ENCODE results near the gene MME. TPM values are rescaled to one million over a fixed set of nuclear protein-coding genes. Genes with fewer than 3 reads are reported as not detected.

The MME gene
- total and polyA plus RNA-seq, 4 experiments from 2014 or later: 0.26 to 2.1 TPM; not detected in 2

GRCh38 chr3:155179437-155179827 is 99.3 kb downstream of the MME start:
- Histone ChIP-seq H3K36me3 (ENCODE audit: insufficient read depth, low read length) (no peaks in the 10 kb centered on the region), H3K9me3 (ENCODE audit: control insufficient read depth in 1 of 2, low read length in 2 of 2) (no peaks in the 10 kb centered on the region), H3K4me1 (ENCODE audit: insufficient read depth, low read length) (no peaks in the 10 kb centered on the region), H3K4me3 (ENCODE audit: low read length in 2 of 2) (no peak overlapping the region), H3K27ac (ENCODE audit: low read depth, low read length) (no peak overlapping the region), H3K27me3 (ENCODE audit: insufficient read depth, low read length) (no peaks in the 10 kb centered on the region)
- POLR2A ChIA-PET (ENCODE audit: partially characterized antibody): no interaction called here
- CTCF ChIA-PET (ENCODE audit: partially characterized antibody): no interaction called here
- intact Hi-C loops (cut with micrococcal nuclease): no loop called here
- Mint-ChIP-seq H3K4me1 (no peaks in the 10 kb centered on the region), H3K27ac (no peak overlapping the region), H3K27me3 (no peaks in the 10 kb centered on the region), H3K36me3 (no peaks in the 10 kb centered on the region), H3K4me3 (no peak overlapping the region), H3K9me3 (peaks cover 0 to 2% (median 0%) of the 10 kb centered on the region in 8 donors)
- no peak for DNase-seq

GRCh38 chr3:155179966-155180757 is 100.0 kb downstream of the MME start:
- no peak for DNase-seq
- H3K9me3 Mint-ChIP-seq: peaks cover 0 to 2% (median 0%) of the 10 kb centered on the region in 8 donors
- no peak overlapping the region for H3K27ac Mint-ChIP-seq
- no peaks in the 10 kb centered on the region for H3K27me3 ChIP-seq (ENCODE audit: insufficient read depth, low read length)
- H3K4me3 Mint-ChIP-seq: no peak overlapping the region
- H3K9me3 ChIP-seq (ENCODE audit: control insufficient read depth in 1 of 2, low read length in 2 of 2): no peaks in the 10 kb centered on the region
- intact Hi-C loops (cut with micrococcal nuclease): no loop called here
- no peak overlapping the region for H3K4me3 ChIP-seq (ENCODE audit: low read length in 2 of 2)
- H3K27ac ChIP-seq (ENCODE audit: low read depth, low read length): no peak overlapping the region
- H3K36me3 Mint-ChIP-seq: no peaks in the 10 kb centered on the region
- no peaks in the 10 kb centered on the region for H3K4me1 ChIP-seq (ENCODE audit: insufficient read depth, low read length)
- H3K36me3 ChIP-seq (ENCODE audit: insufficient read depth, low read length): no peaks in the 10 kb centered on the region
- ChIA-PET POLR2A (ENCODE audit: partially characterized antibody) (no interaction called here), CTCF (ENCODE audit: partially characterized antibody) (no interaction called here)
- no peaks in the 10 kb centered on the region for H3K4me1 Mint-ChIP-seq
- H3K27me3 Mint-ChIP-seq: no peaks in the 10 kb centered on the region

- H3K27ac Mint-ChIP-seq: no peak overlapping the region
- CTCF ChIA-PET (ENCODE audit: partially characterized antibody): no interaction called here
- POLR2A ChIA-PET (ENCODE audit: partially characterized antibody): interaction anchor here (1.4 kb wide), 1 partner anchor 8 kb away, joined by 3 read pairs; no protein-coding TSS in a partner anchor
- Histone ChIP-seq H3K9me3 (ENCODE audit: control insufficient read depth in 1 of 2, low read length in 2 of 2) (no peaks in the 10 kb centered on the region), H3K4me3 (ENCODE audit: low read length in 2 of 2) (no peak overlapping the region), H3K4me1 (ENCODE audit: insufficient read depth, low read length) (no peaks in the 10 kb centered on the region), H3K27ac (ENCODE audit: low read depth, low read length) (no peak overlapping the region), H3K36me3 (ENCODE audit: insufficient read depth, low read length) (no peaks in the 10 kb centered on the region), H3K27me3 (ENCODE audit: insufficient read depth, low read length) (no peaks in the 10 kb centered on the region)
- H3K9me3 Mint-ChIP-seq: peaks cover 0 to 2% (median 0%) of the 10 kb centered on the region in 8 donors
- H3K36me3 Mint-ChIP-seq: no peaks in the 10 kb centered on the region
- no peaks in the 10 kb centered on the region for H3K4me1 Mint-ChIP-seq
- intact Hi-C loops (cut with micrococcal nuclease): no loop called here
- no peak overlapping the region for H3K4me3 Mint-ChIP-seq
- no peaks in the 10 kb centered on the region for H3K27me3 Mint-ChIP-seq
- no peak for DNase-seq
Measured at GRCh38 chr3:155182467-155182866, 102.3 kb downstream of the MME start.

DNA sequence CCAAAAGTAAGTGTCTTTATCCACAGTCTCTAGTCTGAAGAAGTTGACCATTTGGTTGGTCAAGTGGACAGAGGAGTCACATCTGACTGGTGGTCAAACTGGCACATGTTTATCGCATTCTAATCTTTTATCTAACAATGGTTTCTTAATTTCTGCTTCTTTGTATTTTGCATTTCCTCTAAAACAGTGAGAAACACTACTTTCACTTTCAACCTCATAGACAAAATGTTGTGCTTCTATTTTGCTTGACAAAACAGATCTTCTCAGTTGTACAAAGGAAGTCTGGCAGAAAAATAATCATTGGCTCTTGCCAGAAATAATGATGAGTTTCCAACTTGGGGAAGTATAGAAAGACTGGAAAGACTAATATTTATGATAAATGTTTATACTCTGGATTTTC is 103.9 kb downstream of the MME start:
- H3K4me3 Mint-ChIP-seq: peak overlapping the region in 2 of 8 donors; percentile 2 to 39
- no peak overlapping the region for H3K27ac Mint-ChIP-seq
- POLR2A ChIA-PET (ENCODE audit: partially characterized antibody): interaction anchor here (1.4 kb wide), 1 partner anchor 9 kb away, joined by 3 read pairs; no protein-coding TSS in a partner anchor

GRCh38 chr3:155185631-155186071 is 105.5 kb downstream of the MME start:
- Mint-ChIP-seq H3K4me1 (no peaks in the 10 kb centered on the region), H3K27ac (no peak overlapping the region), H3K36me3 (no peaks in the 10 kb centered on the region), H3K4me3 (no peak overlapping the region), H3K9me3 (no peaks in the 10 kb centered on the region), H3K27me3 (no peaks in the 10 kb centered on the region)
- Histone ChIP-seq H3K27me3 (ENCODE audit: insufficient read depth, low read length) (no peaks in the 10 kb centered on the region), H3K4me3 (ENCODE audit: low read length in 2 of 2) (no peak overlapping the region), H3K36me3 (ENCODE audit: insufficient read depth, low read length) (no peaks in the 10 kb centered on the region), H3K27ac (ENCODE audit: low read depth, low read length) (no peak overlapping the region), H3K4me1 (ENCODE audit: insufficient read depth, low read length) (no peaks in the 10 kb centered on the region), H3K9me3 (ENCODE audit: control insufficient read depth in 1 of 2, low read length in 2 of 2) (no peaks in the 10 kb centered on the region)
- intact Hi-C loops (cut with micrococcal nuclease): no loop called here
- POLR2A ChIA-PET (ENCODE audit: partially characterized antibody): no interaction called here
- CTCF ChIA-PET (ENCODE audit: partially characterized antibody): no interaction called here
- DNase-seq: no peak

More for the DNA sequence above, 103.9 kb downstream of the MME start:
- Mint-ChIP-seq H3K27me3 (no peaks in the 10 kb centered on the region), H3K4me1 (no peaks in the 10 kb centered on the region), H3K36me3 (no peaks in the 10 kb centered on the region), H3K9me3 (no peaks in the 10 kb centered on the region)
- H3K4me1 ChIP-seq (ENCODE audit: insufficient read depth, low read length): no peaks in the 10 kb centered on the region
- H3K36me3 ChIP-seq (ENCODE audit: insufficient read depth, low read length): no peaks in the 10 kb centered on the region
- no peak overlapping the region for H3K4me3 ChIP-seq (ENCODE audit: low read length in 2 of 2)
- CTCF ChIA-PET (ENCODE audit: partially characterized antibody): no interaction called here
- H3K9me3 ChIP-seq (ENCODE audit: control insufficient read depth in 1 of 2, low read length in 2 of 2): no peaks in the 10 kb centered on the region
- DNase-seq: no peak
- H3K27ac ChIP-seq (ENCODE audit: low read depth, low read length): no peak overlapping the region
- H3K27me3 ChIP-seq (ENCODE audit: insufficient read depth, low read length): no peaks in the 10 kb centered on the region
- intact Hi-C loops (cut with micrococcal nuclease): no loop called here

DNA sequence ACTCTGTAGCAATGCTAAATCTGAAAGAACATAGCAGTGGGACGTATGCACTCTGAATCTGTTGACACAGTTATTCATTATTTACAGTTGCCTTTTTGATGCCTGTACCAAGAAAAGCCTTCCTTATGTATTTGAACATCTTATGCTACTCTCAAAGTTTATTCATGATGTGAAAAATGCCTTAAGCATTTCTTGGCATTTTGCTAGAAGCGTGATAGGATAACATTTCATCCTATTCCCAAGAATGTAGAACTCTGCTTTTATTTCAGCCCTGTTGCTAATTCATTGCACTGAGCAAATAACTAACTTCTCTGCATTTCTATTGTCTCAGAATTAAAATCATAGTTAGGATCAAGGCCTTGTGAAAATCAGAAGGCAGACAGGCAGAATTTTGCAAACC is 107.9 kb downstream of the MME start:
- Mint-ChIP-seq H3K27ac (no peak overlapping the region), H3K4me1 (no peaks in the 10 kb centered on the region), H3K27me3 (no peaks in the 10 kb centered on the region), H3K36me3 (no peaks in the 10 kb centered on the region), H3K4me3 (no peak overlapping the region), H3K9me3 (peaks cover 0 to 4% (median 0%) of the 10 kb centered on the region in 8 donors)
- no peaks in the 10 kb centered on the region for H3K27me3 ChIP-seq (ENCODE audit: insufficient read depth, low read length)
- no peak overlapping the region for H3K4me3 ChIP-seq (ENCODE audit: low read length in 2 of 2)
- H3K27ac ChIP-seq (ENCODE audit: low read depth, low read length): no peak overlapping the region
- POLR2A ChIA-PET (ENCODE audit: partially characterized antibody): no interaction called here
- CTCF ChIA-PET (ENCODE audit: partially characterized antibody): no interaction called here
- DNase-seq: no peak
- no peaks in the 10 kb centered on the region for H3K9me3 ChIP-seq (ENCODE audit: control insufficient read depth in 1 of 2, low read length in 2 of 2)
- intact Hi-C loops (cut with micrococcal nuclease): no loop called here
- no peaks in the 10 kb centered on the region for H3K4me1 ChIP-seq (ENCODE audit: insufficient read depth, low read length)
- no peaks in the 10 kb centered on the region for H3K36me3 ChIP-seq (ENCODE audit: insufficient read depth, low read length)

GRCh38 chr3:155189478-155189877 is 109.4 kb downstream of the MME start:
- Mint-ChIP-seq H3K4me1 (no peaks in the 10 kb centered on the region), H3K4me3 (no peak overlapping the region), H3K27ac (no peak overlapping the region), H3K9me3 (peaks cover 0 to 4% (median 0%) of the 10 kb centered on the region in 8 donors), H3K36me3 (no peaks in the 10 kb centered on the region), H3K27me3 (no peaks in the 10 kb centered on the region)
- H3K4me3 ChIP-seq (ENCODE audit: low read length in 2 of 2): no peak overlapping the region
- no peak for DNase-seq
- intact Hi-C loops (cut with micrococcal nuclease): no loop called here
- ChIA-PET CTCF (ENCODE audit: partially characterized antibody) (no interaction called here), POLR2A (ENCODE audit: partially characterized antibody) (no interaction called here)
- no peak overlapping the region for H3K27ac ChIP-seq (ENCODE audit: low read depth, low read length)
- H3K9me3 ChIP-seq (ENCODE audit: control insufficient read depth in 1 of 2, low read length in 2 of 2): no peaks in the 10 kb centered on the region
- H3K36me3 ChIP-seq (ENCODE audit: insufficient read depth, low read length): no peaks in the 10 kb centered on the region
- H3K27me3 ChIP-seq (ENCODE audit: insufficient read depth, low read length): no peaks in the 10 kb centered on the region
- no peaks in the 10 kb centered on the region for H3K4me1 ChIP-seq (ENCODE audit: insufficient read depth, low read length)
